ENCODE measurements around the gene PA2G4. TPM values are rescaled to one million over a fixed set of nuclear protein-coding genes. Genes with fewer than 3 reads are reported as not detected.

The PA2G4 gene
- total and polyA plus RNA-seq, 12 donors = 64.3 to 148 (median 74.4) TPM

DNA sequence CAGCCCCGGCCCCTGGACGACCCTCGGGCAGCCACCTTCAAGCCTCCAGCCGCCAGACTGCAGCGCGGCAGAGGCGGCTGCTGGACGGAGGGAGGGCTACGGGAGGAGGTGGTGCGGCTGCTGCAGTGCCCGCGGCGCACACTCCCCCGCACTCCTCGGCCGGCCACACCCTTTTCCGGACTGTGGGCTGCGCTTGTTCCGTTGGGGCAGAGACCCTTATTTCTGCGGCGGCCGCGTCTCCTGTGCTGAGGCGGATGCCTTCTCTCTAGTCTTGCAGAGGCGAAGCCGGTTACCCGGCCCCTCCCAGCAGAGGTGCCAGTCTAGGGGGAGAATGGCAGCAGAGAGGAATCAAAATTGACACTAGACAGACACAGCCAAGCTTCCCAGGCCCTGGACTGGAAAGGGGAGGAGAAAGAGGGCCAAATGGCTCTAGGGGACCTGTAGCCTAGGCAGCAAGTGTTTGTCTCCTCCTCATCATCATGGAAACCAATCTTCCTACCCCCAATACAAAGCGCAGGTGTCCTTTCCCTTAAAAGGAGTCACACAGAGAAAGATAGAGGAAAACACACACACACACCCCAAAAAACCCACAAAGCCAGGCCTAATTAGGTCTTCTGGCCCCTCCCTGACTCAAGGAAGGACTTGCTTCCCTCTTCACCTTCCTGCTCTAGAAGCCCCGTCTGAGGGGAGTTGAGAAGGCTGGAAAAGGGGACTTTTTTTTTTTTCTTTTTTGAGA lies 25.0 kb downstream of the PA2G4 start:
- TF ChIP-seq, protein P1, sequence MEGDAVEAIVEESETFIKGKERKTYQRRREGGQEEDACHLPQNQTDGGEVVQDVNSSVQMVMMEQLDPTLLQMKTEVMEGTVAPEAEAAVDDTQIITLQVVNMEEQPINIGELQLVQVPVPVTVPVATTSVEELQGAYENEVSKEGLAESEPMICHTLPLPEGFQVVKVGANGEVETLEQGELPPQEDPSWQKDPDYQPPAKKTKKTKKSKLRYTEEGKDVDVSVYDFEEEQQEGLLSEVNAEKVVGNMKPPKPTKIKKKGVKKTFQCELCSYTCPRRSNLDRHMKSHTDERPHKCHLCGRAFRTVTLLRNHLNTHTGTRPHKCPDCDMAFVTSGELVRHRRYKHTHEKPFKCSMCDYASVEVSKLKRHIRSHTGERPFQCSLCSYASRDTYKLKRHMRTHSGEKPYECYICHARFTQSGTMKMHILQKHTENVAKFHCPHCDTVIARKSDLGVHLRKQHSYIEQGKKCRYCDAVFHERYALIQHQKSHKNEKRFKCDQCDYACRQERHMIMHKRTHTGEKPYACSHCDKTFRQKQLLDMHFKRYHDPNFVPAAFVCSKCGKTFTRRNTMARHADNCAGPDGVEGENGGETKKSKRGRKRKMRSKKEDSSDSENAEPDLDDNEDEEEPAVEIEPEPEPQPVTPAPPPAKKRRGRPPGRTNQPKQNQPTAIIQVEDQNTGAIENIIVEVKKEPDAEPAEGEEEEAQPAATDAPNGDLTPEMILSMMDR (IDR thresholded peaks at IDR 0.05) = no peak
- Histone ChIP-seq H3K4me3 (peak overlapping the region; percentile 53 to 94 (median 84)), H3K4me1 (peaks cover 8 to 50% (median 41%) of the 10 kb centered on the region in 9 donors), H3K27me3 (no peaks in the 10 kb centered on the region), H3K27ac (peak overlapping the region; percentile 36 to 94 (median 88)), H3K36me3 (peaks cover 0 to 43% (median 22%) of the 10 kb centered on the region in 9 donors), H3K9me3 (no peaks in the 10 kb centered on the region)
- ATAC-seq = peak; percentile 23 to 63 (median 49)
- peak; percentile 70 to 71 for DNase-seq
- 3% methylated on average over 29 of the region's 29 CpGs for WGBS, 2 donors
- intact Hi-C loops (cut with DNase I) = loop anchor here in 6 of 10 donors (2.0 to 10.0 kb wide), 6 partner anchors 13 to 505 kb away; partner anchors contain the start of genes SMARCC2 (in 2 of the 6), SPRYD4 (in 2 of the 6) and BAZ2A (in 1 of the 6)

DNA sequence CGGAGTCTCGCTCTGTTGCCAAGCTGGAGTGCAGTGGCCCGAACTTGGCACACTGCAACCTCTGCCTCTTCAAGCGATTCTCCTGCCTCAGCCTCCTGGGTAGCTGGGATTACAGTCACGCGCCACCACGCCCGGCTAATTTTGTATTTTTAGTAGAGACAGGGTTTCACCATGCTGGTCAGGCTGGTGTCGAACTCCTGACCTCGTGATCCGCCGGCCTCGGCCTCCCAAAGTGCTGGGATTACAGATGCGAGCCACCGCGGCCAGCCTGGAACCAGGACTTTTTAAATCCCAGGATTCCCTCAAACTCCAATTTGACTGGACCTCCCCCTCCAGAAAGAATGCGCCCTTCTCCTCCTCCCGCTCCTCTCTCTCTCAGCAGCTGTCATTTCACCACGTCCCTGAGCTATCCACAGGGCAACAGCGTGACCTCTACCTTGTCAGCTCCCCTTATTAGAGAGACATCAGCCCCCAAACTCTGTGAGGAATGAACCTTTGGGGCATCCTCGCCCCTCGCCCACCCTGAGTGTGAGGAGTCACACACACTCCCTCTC lies 25.7 kb downstream of the PA2G4 start:
- H3K27me3 ChIP-seq = no peaks in the 10 kb centered on the region
- 58 to 64% methylated on average over 22 of the region's 22 CpGs for WGBS, 2 donors
- ATAC-seq = no peak
- no peaks in the 10 kb centered on the region for H3K9me3 ChIP-seq
- TF ChIP-seq, protein P1 (IDR thresholded peaks at IDR 0.05) = no peak
- H3K27ac ChIP-seq = peak overlapping the region in 9 of 10 donors; percentile 18 to 94 (median 88)
- peaks cover 8 to 46% (median 37%) of the 10 kb centered on the region in 9 donors for H3K4me1 ChIP-seq
- peaks cover 0 to 49% (median 27%) of the 10 kb centered on the region in 9 donors for H3K36me3 ChIP-seq
- peak overlapping the region in 9 of 10 donors; percentile 53 to 94 (median 83) for H3K4me3 ChIP-seq
- intact Hi-C loops (cut with DNase I) = loop anchor here in 6 of 10 donors (2.0 to 10.0 kb wide), 6 partner anchors 13 to 505 kb away; partner anchors contain the start of genes SMARCC2 (in 2 of the 6), SPRYD4 (in 2 of the 6) and BAZ2A (in 1 of the 6)
- DNase-seq = no peak

DNA sequence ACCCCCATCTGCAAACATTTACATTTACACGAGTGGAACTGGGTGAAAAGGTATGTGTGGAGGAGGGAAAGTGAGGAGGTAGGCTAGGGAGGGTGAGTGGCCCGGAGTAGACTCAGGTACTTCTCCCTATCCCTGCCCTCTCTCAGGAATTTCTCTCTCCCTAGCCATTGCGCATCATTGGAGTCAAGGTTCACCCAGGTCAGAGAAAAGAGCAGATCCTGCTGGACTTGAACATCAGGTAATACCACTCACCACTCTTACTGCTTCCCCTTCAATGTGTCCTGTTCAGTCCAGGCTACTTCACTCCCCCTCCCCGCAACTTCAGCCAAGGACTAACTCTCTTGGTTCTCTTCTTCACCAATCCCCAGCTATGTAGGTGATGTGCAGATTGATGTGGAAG lies 26.5 kb downstream of the PA2G4 start:
- H3K27ac ChIP-seq = peak overlapping the region in 3 of 10 donors; percentile 86 to 94 (median 88)
- H3K36me3 ChIP-seq = peaks cover 0 to 58% (median 33%) of the 10 kb centered on the region in 9 donors
- no peaks in the 10 kb centered on the region for H3K9me3 ChIP-seq
- ATAC-seq (no peak), DNase-seq (no peak)
- intact Hi-C loops (cut with DNase I) = no loop called here
- TF ChIP-seq, protein P1 (IDR thresholded peaks at IDR 0.05) = no peak
- H3K4me3 ChIP-seq = no peak overlapping the region
- no peaks in the 10 kb centered on the region for H3K27me3 ChIP-seq
- 90 to 91% methylated on average over 4 of the region's 4 CpGs for WGBS, 2 donors
- peaks cover 8 to 37% (median 29%) of the 10 kb centered on the region in 9 donors for H3K4me1 ChIP-seq

DNA sequence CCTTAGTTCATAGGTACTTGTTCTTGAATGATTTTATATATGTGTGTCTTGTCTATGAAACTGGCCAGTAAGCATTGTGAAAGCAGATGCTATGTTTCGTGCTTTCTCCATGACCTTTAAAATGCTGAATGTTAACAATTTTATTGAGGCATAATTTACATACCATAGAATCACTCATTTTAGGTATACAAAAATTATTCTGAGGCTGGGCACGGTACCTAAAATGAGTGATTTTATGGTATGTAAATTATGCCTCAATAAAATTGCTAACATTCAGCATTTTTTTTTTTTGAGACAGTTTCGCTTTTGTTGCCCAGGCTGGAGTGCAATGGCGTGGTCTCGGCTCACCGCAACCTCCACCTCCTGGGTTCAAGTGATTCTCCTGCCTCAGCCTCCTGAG lies 30.5 kb downstream of the PA2G4 start:
- Histone ChIP-seq H3K4me1 (peaks cover 0 to 12% (median 5%) of the 10 kb centered on the region in 9 donors), H3K27me3 (no peaks in the 10 kb centered on the region), H3K4me3 (no peak overlapping the region), H3K9me3 (no peaks in the 10 kb centered on the region), H3K27ac (no peak overlapping the region), H3K36me3 (peaks cover 0 to 98% (median 68%) of the 10 kb centered on the region in 9 donors)
- TF ChIP-seq, protein P1 (IDR thresholded peaks at IDR 0.05) = no peak
- no peak for DNase-seq
- WGBS, 2 donors = 97% methylated on average over 6 of the region's 6 CpGs
- intact Hi-C loops (cut with DNase I) = no loop called here
- ATAC-seq = no peak

Data from heart right ventricle (tissue), 16 donors.